HEK293 (cell line): Measurements from ENCODE around the gene ALG8.

Experiments
- SALL2 ChIP-seq: fragments of 450-650 bp; formaldehyde crosslinking; IDR thresholded peaks from 2 replicates; pipeline ENCODE4 v1.5.0; 2017; ENCODE audit warnings: missing biosample characterization, mild to moderate bottlenecking, missing genetic modification characterization, borderline replicate concordance
- ZNF792 ChIP-seq: fragments of 450-650 bp; formaldehyde crosslinking; IDR thresholded peaks from 2 replicates; pipeline ENCODE4 v1.5.1; 2016; ENCODE audit warnings: missing biosample characterization, missing genetic modification characterization
- TF ChIP-seq, protein P1 (sequence below): fragments of 450-650 bp; formaldehyde crosslinking; IDR thresholded peaks from 2 replicates; pipeline ENCODE4 v1.5.1; 2016; ENCODE audit warnings: missing biosample characterization, missing genetic modification characterization

DNA sequence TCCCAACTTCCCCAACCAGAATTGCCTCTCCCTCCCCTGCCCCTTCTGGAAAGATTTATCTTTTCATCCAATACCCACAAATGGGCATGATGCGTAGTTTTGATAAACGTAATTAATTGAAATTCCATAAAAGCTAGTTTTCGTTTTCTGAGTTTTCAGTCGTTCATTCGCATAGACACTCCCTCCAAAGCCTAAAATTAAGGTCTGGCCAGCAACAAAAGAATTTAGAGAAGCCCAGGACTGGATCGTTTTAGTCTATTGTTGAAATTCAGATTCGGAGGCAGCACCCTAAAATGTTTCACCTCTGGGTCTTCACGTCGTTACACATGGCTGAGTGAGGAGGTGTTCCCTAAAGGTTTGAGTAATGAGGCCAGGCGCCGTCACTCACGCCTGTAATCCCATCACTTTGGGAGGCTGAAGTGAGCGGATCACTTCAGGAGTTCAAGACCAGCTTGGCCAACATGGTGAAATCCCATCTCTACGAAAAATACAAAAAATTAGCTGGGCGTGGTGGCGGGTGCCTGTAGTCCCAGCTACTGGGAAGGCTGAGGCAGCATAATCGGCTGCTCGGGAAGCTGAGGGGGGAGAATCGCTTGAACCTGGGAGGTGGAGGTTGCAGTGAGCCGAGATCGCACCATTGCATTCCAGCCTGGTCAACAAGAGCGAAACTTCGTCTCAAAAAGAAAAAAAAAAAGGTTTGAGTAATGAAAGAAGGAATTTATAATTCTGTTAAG is 59.2 kb downstream of the ALG8 start:
- TF ChIP-seq ZNF792 (tag by site-specific recombination), result no peak
- TF ChIP-seq SALL2, result no peak
- TF ChIP-seq, protein P1, sequence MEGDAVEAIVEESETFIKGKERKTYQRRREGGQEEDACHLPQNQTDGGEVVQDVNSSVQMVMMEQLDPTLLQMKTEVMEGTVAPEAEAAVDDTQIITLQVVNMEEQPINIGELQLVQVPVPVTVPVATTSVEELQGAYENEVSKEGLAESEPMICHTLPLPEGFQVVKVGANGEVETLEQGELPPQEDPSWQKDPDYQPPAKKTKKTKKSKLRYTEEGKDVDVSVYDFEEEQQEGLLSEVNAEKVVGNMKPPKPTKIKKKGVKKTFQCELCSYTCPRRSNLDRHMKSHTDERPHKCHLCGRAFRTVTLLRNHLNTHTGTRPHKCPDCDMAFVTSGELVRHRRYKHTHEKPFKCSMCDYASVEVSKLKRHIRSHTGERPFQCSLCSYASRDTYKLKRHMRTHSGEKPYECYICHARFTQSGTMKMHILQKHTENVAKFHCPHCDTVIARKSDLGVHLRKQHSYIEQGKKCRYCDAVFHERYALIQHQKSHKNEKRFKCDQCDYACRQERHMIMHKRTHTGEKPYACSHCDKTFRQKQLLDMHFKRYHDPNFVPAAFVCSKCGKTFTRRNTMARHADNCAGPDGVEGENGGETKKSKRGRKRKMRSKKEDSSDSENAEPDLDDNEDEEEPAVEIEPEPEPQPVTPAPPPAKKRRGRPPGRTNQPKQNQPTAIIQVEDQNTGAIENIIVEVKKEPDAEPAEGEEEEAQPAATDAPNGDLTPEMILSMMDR, result no peak
